Right cardiac atrium (tissue), 5 donors: ENCODE results near the gene TTC7B. TPM values are rescaled to one million over a fixed set of nuclear protein-coding genes. Genes with fewer than 3 reads are reported as not detected.

Experiments
- ATAC-seq, 2 donors: fragments of 200-7000 bp; cut with Tn5 transposase; one replicate each; pipeline versions ENCODE4 v1.8.0 to v1.9.1; 2020; ENCODE audit warnings: moderate library complexity in 2 of 2, mild to moderate bottlenecking in 1 of 2
- DNase-seq, 3 donors: peaks; one replicate each; pipeline ENCODE4 v3.0.0-alpha.2; 2020
- H3K27ac ChIP-seq: one replicate; pipeline ENCODE4 v1.5.1; 2013; ENCODE audit warnings: mild to moderate bottlenecking, low read length, control low read depth, moderate library complexity
- H3K27me3 ChIP-seq: one replicate; pipeline ENCODE4 v1.6.1; 2013; ENCODE audit not compliant: control insufficient read depth, insufficient read depth
- H3K4me1 ChIP-seq: one replicate; pipeline ENCODE4 v1.6.1; 2013; ENCODE audit warnings: low read length; ENCODE audit not compliant: control insufficient read depth, insufficient read depth
- H3K4me3 ChIP-seq: one replicate; pipeline ENCODE4 v1.5.1; 2013; ENCODE audit warnings: low read length, control low read depth
- H3K9me3 ChIP-seq: one replicate; pipeline ENCODE4 v1.6.1; 2013; ENCODE audit warnings: low read length; ENCODE audit not compliant: control insufficient read depth
- WGBS: extraction: QIAGEN DNeasy Blood & Tissue Kit; methylation state at CpG from one replicate; pipeline ENCODE4 v1.1.7; 2013; 5-methylcytosine and 5-hydroxymethylcytosine counted together
- intact Hi-C, 4 donors: fragments of 100-400 bp; cut with DNase I; formaldehyde crosslinking; loops; one replicate each; pipeline versions ENCODE4 v1.11.0 to v1.14.0; 2022 to 2023
- polyA plus RNA-seq: library from polyadenylated mRNA; stranded (reverse); fragments of 200-250 nt; gene quantifications from one replicate; pipeline ENCODE4 v1.2.3, GENCODE V29; 2013
- total RNA-seq, 4 donors: library from RNA; stranded (reverse); fragmentation: NEBNext Ultra II Directional; extraction: Animal tissue kit (Norgen Biotek cat#: 25700); gene quantifications; one replicate each; pipeline ENCODE4 v1.2.1, GENCODE V29; 2021
- donor health status: healthy with polysubstance abuse.
- donor health status: DM: no; HTN: yes; CAD: no.
- donor health status: DM: no; HTN: no; CAD: no.
- donor health status: DM: no; HTN: yes; CAD: no; lungs with severe emphysema.
- donor health status: DM: yes; HTN: yes; CAD: no.

TTC7B gene
- total and polyA plus RNA-seq, 5 donors, result 38.1 to 88.7 (median 82.8) TPM

GRCh38 chr14:90574188-90575131, 241.8 kb downstream of the TTC7B start:
- ATAC-seq (peak; percentile 62 to 70), DNase-seq (peak; percentile 44 to 83 (median 78))
- 61% methylated on average over 13 of the region's 13 CpGs for WGBS
- no peaks in the 10 kb centered on the region for H3K27me3 ChIP-seq
- no peak overlapping the region for H3K4me3 ChIP-seq
- no peaks in the 10 kb centered on the region for H3K9me3 ChIP-seq
- peaks cover 16% of the 10 kb centered on the region for H3K4me1 ChIP-seq
- intact Hi-C loops, result no loop called here
- peak overlapping the region; percentile 38 for H3K27ac ChIP-seq

- Histone ChIP-seq H3K27me3 (no peaks in the 10 kb centered on the region), H3K9me3 (no peaks in the 10 kb centered on the region), H3K4me1 (peaks cover 10% of the 10 kb centered on the region), H3K27ac (peak overlapping the region; percentile 31), H3K4me3 (no peak overlapping the region)
- WGBS, result 89% methylated on average over 29 of the region's 29 CpGs
- peak; percentile 39 to 64 for ATAC-seq
- intact Hi-C loops, result no loop called here
- no peak for DNase-seq
Observed at GRCh38 chr14:90573385-90574105, 242.7 kb downstream of the TTC7B start.

DNA sequence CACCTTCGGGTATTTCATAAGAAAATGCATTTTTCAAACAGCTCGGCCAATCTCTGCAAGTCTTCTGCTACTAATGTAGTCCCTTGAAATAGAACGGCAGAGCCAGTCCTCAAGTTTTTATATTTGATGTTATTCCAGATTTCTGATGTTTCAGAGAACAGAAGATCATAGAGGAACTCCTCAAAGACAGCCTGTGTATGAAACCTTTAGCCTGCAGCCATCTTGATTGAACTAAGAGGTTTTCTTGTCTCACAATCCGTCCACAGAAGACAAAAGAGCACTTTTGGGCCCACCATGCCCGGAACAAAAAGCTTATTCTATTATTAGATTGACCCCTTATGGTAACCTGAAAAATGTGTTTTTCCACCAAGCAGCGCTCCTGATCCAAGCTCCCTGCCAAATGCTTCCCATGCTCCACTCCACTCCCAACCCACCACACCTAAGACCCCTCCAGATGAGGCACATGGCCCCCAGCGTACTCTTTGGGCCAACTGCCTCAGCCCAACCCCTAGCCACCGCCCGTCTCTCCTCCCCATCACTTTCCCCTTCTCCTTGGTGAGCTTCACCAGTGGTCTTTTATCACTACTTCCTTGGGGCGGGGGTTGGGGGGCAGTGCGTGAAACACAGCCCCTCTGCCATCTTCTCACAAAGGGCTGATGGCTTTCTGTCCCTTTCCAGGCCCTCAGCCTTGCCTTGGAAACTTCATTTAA, 243.6 kb downstream of the TTC7B start:
- DNase-seq, result no peak
- intact Hi-C loops, result no loop called here
- whole genome bisulfite sequencing, result 92% methylated on average over 11 of the region's 11 CpGs
- no peak overlapping the region for H3K4me3 ChIP-seq
- H3K9me3 ChIP-seq, result no peaks in the 10 kb centered on the region
- ATAC-seq, result no peak
- H3K27ac ChIP-seq, result no peak overlapping the region
- peaks cover 7% of the 10 kb centered on the region for H3K4me1 ChIP-seq
- no peaks in the 10 kb centered on the region for H3K27me3 ChIP-seq

DNA sequence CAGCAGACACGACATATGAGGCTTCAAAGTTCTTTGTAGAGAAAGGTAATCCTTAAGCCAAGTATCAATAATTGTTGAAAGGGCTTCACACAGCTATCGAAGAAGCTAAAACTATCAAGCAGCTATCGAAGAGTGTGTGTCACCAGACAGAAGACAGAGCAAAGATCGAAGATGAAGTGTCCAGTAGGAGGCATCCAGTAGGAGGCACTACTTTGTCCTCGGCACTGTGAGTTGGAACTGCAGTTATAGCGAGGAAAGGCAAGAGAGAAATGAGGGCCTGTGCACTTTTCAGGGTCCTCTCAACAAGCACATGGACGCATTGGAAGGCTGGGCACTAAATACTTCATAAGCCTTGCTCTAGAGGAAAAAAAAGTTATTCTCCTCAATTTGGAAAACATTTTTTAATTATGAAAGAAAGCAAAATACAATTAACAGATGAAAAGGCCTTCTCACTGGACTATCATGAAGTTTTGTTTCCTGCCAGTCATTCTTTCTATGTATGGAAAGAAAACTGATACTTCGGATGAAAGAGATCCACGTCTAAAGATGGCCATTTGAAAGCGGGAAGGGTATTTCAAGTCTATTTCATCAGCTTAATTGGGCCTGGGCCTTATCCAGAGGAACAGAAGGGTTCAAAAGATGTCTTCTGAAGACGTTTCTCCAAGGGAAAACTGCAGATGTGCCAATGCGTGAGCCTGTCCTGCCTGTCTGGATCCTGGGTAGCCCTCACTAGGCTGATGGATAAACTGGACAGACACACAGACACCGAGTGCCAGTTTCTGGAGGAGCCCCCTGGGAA, 244.9 kb downstream of the TTC7B start:
- DNase-seq (no peak), ATAC-seq (no peak)
- Histone ChIP-seq H3K27ac (no peak overlapping the region), H3K4me3 (no peak overlapping the region), H3K4me1 (peaks cover 3% of the 10 kb centered on the region), H3K27me3 (no peaks in the 10 kb centered on the region), H3K9me3 (no peaks in the 10 kb centered on the region)
- WGBS, result 85% methylated on average over 13 of the region's 13 CpGs
- intact Hi-C loops, result no loop called here

GRCh38 chr14:90570461-90570860, 245.8 kb downstream of the TTC7B start:
- DNase-seq, result no peak
- H3K27ac ChIP-seq, result no peak overlapping the region
- peaks cover 3% of the 10 kb centered on the region for H3K4me1 ChIP-seq
- H3K9me3 ChIP-seq, result no peaks in the 10 kb centered on the region
- intact Hi-C loops, result no loop called here
- H3K27me3 ChIP-seq, result no peaks in the 10 kb centered on the region
- WGBS, result 94% methylated on average over 17 of the region's 17 CpGs
- no peak for ATAC-seq
- H3K4me3 ChIP-seq, result no peak overlapping the region

DNA sequence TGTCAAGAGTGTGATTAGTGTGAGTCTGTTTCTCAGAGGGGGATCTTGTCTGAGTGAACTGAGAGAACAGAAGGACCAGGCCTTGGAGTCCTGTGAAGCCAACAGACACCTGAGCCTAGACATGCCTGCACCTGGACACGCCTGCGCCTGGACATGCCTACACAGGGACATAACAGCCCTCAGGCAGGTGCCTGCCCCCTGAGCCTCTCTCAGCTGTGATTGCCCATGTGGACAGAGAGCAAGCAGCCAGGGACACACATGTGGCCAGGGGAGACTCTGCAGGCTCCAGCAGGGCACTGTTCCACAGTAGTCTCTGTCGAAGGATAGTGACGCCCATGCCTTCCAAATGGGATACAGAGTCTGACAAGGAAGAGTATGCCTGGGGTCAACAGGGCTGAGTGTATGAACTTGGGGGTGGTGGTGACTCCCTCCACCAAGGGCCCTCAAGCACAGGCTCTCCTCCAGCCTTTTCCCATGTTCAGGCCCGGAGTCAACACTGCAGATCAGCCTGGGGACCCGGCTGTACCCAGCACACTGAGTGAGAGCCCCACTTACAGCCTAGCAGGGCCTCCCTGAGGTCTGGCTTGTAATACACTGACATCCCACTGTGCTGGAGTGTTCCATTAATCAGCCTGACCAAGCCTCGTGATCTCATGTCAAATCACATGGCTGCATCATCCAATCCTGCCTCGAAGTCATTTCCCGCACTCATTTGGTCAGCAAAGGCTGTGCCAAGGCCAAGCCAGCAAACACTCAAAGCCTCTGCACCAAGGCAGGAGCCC, 246.4 kb downstream of the TTC7B start:
- H3K27me3 ChIP-seq, result no peaks in the 10 kb centered on the region
- H3K27ac ChIP-seq, result no peak overlapping the region
- H3K9me3 ChIP-seq, result no peaks in the 10 kb centered on the region
- DNase-seq (peak in 1 of 3 donors; percentile 32), ATAC-seq (no peak)
- 94% methylated on average over 9 of the region's 9 CpGs for WGBS
- H3K4me1 ChIP-seq, result peaks cover 3% of the 10 kb centered on the region
- intact Hi-C loops, result no loop called here
- H3K4me3 ChIP-seq, result no peak overlapping the region

DNA sequence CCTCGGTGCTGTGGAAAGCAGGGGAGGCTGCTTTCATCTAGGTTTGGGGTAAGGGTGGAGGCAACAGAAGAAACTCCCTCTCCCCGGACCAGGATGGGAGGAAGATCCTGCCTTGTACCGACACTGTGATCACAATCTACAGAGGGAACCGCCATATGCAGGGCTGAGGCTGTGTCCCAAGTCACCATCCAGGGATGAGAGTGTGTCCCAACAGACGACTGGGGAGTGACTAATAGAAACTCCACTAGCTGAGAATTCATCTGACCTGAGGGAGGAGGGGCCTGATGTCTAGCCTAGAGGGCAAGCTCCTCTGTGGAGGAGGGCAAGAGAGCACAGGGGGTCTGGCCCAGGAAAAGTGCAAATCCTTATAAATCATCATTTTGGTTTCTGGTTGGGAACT, 247.0 kb downstream of the TTC7B start:
- H3K27ac ChIP-seq, result no peak overlapping the region
- ATAC-seq, result no peak

DNA sequence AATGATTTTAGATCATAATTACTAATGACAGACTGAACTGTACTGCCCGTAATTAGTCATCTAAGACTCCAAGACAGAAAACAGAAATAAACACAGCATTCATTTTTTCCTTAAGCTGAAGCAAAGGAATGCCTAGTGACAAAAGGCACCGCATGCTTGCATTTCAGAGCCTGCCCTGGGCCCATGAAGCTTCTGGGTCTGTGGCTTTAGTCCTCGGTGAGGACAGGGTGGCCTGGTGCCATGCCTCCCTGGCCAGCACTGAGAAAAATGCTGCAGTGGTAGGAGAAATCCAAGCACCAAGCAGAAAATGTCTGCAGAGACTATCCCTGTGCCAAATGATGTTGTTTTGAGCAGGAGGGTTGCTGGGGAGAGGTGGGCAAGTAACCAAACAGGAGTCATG, 247.8 kb downstream of the TTC7B start:
- no peaks in the 10 kb centered on the region for H3K4me1 ChIP-seq
- no peaks in the 10 kb centered on the region for H3K9me3 ChIP-seq
- intact Hi-C loops, result no loop called here
- H3K27ac ChIP-seq, result no peak overlapping the region
- H3K4me3 ChIP-seq, result no peak overlapping the region
- ATAC-seq, result no peak
- peak in 1 of 3 donors; percentile 52 for DNase-seq
- WGBS, result 55% methylated on average over 3 of the region's 3 CpGs
- H3K27me3 ChIP-seq, result no peaks in the 10 kb centered on the region

More for the DNA sequence above, 247.0 kb downstream of the TTC7B start:
- WGBS, result 80% methylated on average over 5 of the region's 5 CpGs
- Histone ChIP-seq H3K27me3 (no peaks in the 10 kb centered on the region), H3K4me1 (no peaks in the 10 kb centered on the region), H3K9me3 (no peaks in the 10 kb centered on the region), H3K4me3 (no peak overlapping the region)
- intact Hi-C loops, result no loop called here
- DNase-seq, result no peak

DNA sequence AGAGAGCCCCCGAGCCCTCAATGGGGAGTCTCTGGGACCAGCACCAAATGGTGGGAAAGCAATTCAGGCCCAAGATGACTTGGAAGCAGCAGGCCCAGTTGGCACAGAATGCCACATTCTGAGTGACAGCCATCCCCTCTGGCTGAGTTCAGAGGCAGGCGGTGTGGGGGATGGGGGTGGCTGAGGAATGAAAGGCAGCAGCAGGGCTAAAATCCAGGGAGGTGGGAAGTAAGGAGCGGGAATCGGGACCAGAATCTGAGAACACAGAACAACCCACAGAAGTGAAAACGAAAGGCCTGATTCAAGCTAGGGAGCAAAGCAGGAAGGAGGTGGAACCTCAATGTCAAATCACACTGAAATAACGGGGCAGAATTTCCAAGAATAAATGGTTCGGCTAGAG, 248.2 kb downstream of the TTC7B start:
- ATAC-seq (no peak), DNase-seq (peak in 1 of 3 donors; percentile 52)
- no peak overlapping the region for H3K4me3 ChIP-seq
- 66% methylated on average over 7 of the region's 7 CpGs for WGBS
- no peak overlapping the region for H3K27ac ChIP-seq
- H3K27me3 ChIP-seq, result no peaks in the 10 kb centered on the region
- intact Hi-C loops, result no loop called here
- H3K4me1 ChIP-seq, result no peaks in the 10 kb centered on the region
- H3K9me3 ChIP-seq, result no peaks in the 10 kb centered on the region

DNA sequence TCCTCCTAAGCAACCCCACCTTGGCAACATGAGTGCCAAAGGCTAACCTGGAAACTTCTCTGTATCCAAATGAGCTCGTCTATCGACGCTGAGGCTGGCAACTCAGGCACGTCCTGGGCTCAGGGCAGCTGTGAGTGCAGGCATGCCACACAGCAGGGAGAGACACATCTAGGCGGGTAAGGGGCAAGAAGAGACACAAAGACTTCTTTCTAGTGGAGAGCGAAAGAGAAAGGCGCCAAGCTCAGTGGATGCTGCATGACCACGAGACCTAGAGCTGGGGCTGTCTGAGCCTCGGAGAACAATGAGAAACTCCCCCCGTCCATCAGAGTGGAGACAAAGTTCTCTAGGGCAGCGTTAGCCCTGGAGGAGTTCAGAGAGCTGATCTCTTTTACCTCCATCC, 249.0 kb downstream of the TTC7B start:
- no peaks in the 10 kb centered on the region for H3K4me1 ChIP-seq
- DNase-seq (peak in 1 of 3 donors; percentile 8), ATAC-seq (no peak)
- H3K9me3 ChIP-seq, result no peaks in the 10 kb centered on the region
- intact Hi-C loops, result no loop called here
- no peaks in the 10 kb centered on the region for H3K27me3 ChIP-seq
- no peak overlapping the region for H3K27ac ChIP-seq
- WGBS, result 90% methylated on average over 11 of the region's 11 CpGs
- no peak overlapping the region for H3K4me3 ChIP-seq
